ENCODE data around the gene ISG20L2.
"Not testable (repeated sequence)": the region's sequence is repeated elsewhere in the genome, so short reads cannot be mapped to it uniquely, and the experiment has no call there.

ISG20L2 gene

GRCh38 chr1:156728599-156729462, at the start of gene ISG20L2:
Gene ISG20L2 (minus strand): TSS chr1:156728766. CDS start chr1:156727652, 1,114 bp downstream.
- DNase-seq (ENCODE audit: low read depth): peak; percentile 93

- no peak for DNase-seq (ENCODE audit: low read depth)
Measured at GRCh38 chr1:156777573-156777972, 49.0 kb upstream of the ISG20L2 start.

GRCh38 chr1:156776942-156777341, 48.4 kb upstream of the ISG20L2 start:
- DNase-seq (ENCODE audit: low read depth): no peak

- DNase-seq (ENCODE audit: low read depth): no peak
Measured at GRCh38 chr1:156775799-156776198, 47.2 kb upstream of the ISG20L2 start.

GRCh38 chr1:156773607-156774006, 45.0 kb upstream of the ISG20L2 start:
- DNase-seq (ENCODE audit: low read depth): no peak

GRCh38 chr1:156772728-156773497, 44.3 kb upstream of the ISG20L2 start:
- DNase-seq (ENCODE audit: low read depth): no peak

GRCh38 chr1:156772222-156772621, 43.7 kb upstream of the ISG20L2 start:
- no peak for DNase-seq (ENCODE audit: low read depth)

- no peak for DNase-seq (ENCODE audit: low read depth)
Measured at GRCh38 chr1:156768610-156769295, 40.2 kb upstream of the ISG20L2 start.

GRCh38 chr1:156767879-156768604, 39.5 kb upstream of the ISG20L2 start:
- DNase-seq (ENCODE audit: low read depth): no peak

- DNase-seq (ENCODE audit: low read depth): peak; percentile 100
Measured at GRCh38 chr1:156767101-156767878, 38.7 kb upstream of the ISG20L2 start, which contains the start of gene PRCC. Gene PRCC (plus strand): TSS chr1:156767535. CDS start chr1:156767772, 237 bp downstream.

- DNase-seq (ENCODE audit: low read depth): no peak
Measured at GRCh38 chr1:156766298-156767100, 37.9 kb upstream of the ISG20L2 start.

- no peak for DNase-seq (ENCODE audit: low read depth)
Measured at GRCh38 chr1:156765666-156766065, 37.1 kb upstream of the ISG20L2 start.

GRCh38 chr1:156765136-156765535, 36.6 kb upstream of the ISG20L2 start:
- not testable (repeated sequence) for DNase-seq (ENCODE audit: low read depth)

- DNase-seq (ENCODE audit: low read depth): no peak
Measured at GRCh38 chr1:156760796-156761104, 32.2 kb upstream of the ISG20L2 start.

GRCh38 chr1:156760092-156760795, 31.7 kb upstream of the ISG20L2 start:
- no peak for DNase-seq (ENCODE audit: low read depth)

- DNase-seq (ENCODE audit: low read depth): not testable (repeated sequence)
Measured at GRCh38 chr1:156757572-156758253, 29.1 kb upstream of the ISG20L2 start.

GRCh38 chr1:156756355-156756754, 27.8 kb upstream of the ISG20L2 start:
- no peak for DNase-seq (ENCODE audit: low read depth)

- DNase-seq (ENCODE audit: low read depth): no peak
Measured at GRCh38 chr1:156755527-156755950, 27.0 kb upstream of the ISG20L2 start.

- no peak for DNase-seq (ENCODE audit: low read depth)
Measured at GRCh38 chr1:156754219-156754618, 25.7 kb upstream of the ISG20L2 start.

All from GM04504 (cell line).